NCI-H345 treated with DMSO at 0.1 percent for 48 hours (cell line): Measurements from ENCODE around the gene DNAH14.
A peak's percentile ranks its signal among the peaks of the same experiment; 100 is the strongest.
"Not testable (repeated sequence)": the region's sequence is repeated elsewhere in the genome, so short reads cannot be mapped to it uniquely, and the experiment has no call there.

ENCODE experiments used
- DNase-seq: peaks from one replicate; lab custom pipeline; 2025; ENCODE audit not compliant: unreplicated experiment; lab: John Stamatoyannopoulos, UW

DNAH14 gene

GRCh38 chr1:224920930-224921329 is 8.5 kb upstream of the DNAH14 start:
- DNase-seq, result no peak

GRCh38 chr1:224921354-224921753 is 8.1 kb upstream of the DNAH14 start:
- DNase-seq, result no peak

- peak; percentile 45 for DNase-seq
Measured at GRCh38 chr1:224922404-224923164, 6.9 kb upstream of the DNAH14 start.

GRCh38 chr1:224923726-224924125 is 5.7 kb upstream of the DNAH14 start:
- DNase-seq, result no peak

- not testable (repeated sequence) for DNase-seq
Measured at GRCh38 chr1:224927631-224928030, 1.8 kb upstream of the DNAH14 start.

GRCh38 chr1:224928906-224929305 is 569 bp upstream of the DNAH14 start:
- DNase-seq, result no peak

- DNase-seq, result no peak
Measured at GRCh38 chr1:224931605-224932004, 2.1 kb downstream of the DNAH14 start.

- no peak for DNase-seq
Measured at GRCh38 chr1:224932607-224933249, 3.3 kb downstream of the DNAH14 start.

- DNase-seq, result no peak
Measured at GRCh38 chr1:224933584-224933983, 4.1 kb downstream of the DNAH14 start.

GRCh38 chr1:224938652-224939051 is 9.2 kb downstream of the DNAH14 start:
- no peak for DNase-seq

- DNase-seq, result no peak
Measured at GRCh38 chr1:224939844-224940425, 10.5 kb downstream of the DNAH14 start.

- DNase-seq, result not testable (repeated sequence)
Measured at GRCh38 chr1:224940735-224941134, 11.3 kb downstream of the DNAH14 start.

- not testable (repeated sequence) for DNase-seq
Measured at GRCh38 chr1:224945651-224946348, 16.3 kb downstream of the DNAH14 start.

GRCh38 chr1:224946349-224946691 is 16.8 kb downstream of the DNAH14 start:
- not testable (repeated sequence) for DNase-seq

- DNase-seq, result no peak
Measured at GRCh38 chr1:224957696-224958095, 28.2 kb downstream of the DNAH14 start.

- DNase-seq, result no peak
Measured at GRCh38 chr1:224958490-224958889, 29.0 kb downstream of the DNAH14 start.

- DNase-seq, result no peak
Measured at GRCh38 chr1:224959115-224959514, 29.6 kb downstream of the DNAH14 start.

GRCh38 chr1:224959656-224960055 is 30.2 kb downstream of the DNAH14 start:
- DNase-seq, result no peak

GRCh38 chr1:224980181-224980580 is 50.7 kb downstream of the DNAH14 start:
- DNase-seq, result no peak

- DNase-seq, result not testable (repeated sequence)
Measured at GRCh38 chr1:224981922-224982354, 52.5 kb downstream of the DNAH14 start.

- DNase-seq, result no peak
Measured at GRCh38 chr1:224988042-224988441, 58.6 kb downstream of the DNAH14 start.

GRCh38 chr1:224989615-224990014 is 60.1 kb downstream of the DNAH14 start:
- DNase-seq, result no peak
